MM.1S (cell line): ENCODE data around the gene INO80B.
"Not testable (repeated sequence)": the region's sequence is repeated elsewhere in the genome, so short reads cannot be mapped to it uniquely, and the experiment has no call there.

ENCODE experiments used
- DNase-seq: peaks from one replicate; pipeline ENCODE4 v3.0.0-alpha.2; 2015
- H2AFZ ChIP-seq: fragments of 300-600 bp; sonication (generic); 2 replicates; pipeline ENCODE4 v1.6.0; 2016; ENCODE audit warnings: antibody characterized with exemption, low read length
- H3F3A ChIP-seq: fragments of 300-600 bp; sonication (generic); 2 replicates; pipeline ENCODE4 v1.6.1; 2016; ENCODE audit warnings: mild to moderate bottlenecking, antibody characterized with exemption, low read length, moderate library complexity, mixed read lengths; ENCODE audit not compliant: insufficient read depth
- H3K27ac ChIP-seq: fragments of 300-600 bp; sonication (generic); 2 replicates; pipeline ENCODE4 v1.5.1; 2016; ENCODE audit warnings: mild to moderate bottlenecking, low read length
- H3K27me3 ChIP-seq: fragments of 300-600 bp; sonication (generic); replicated peaks from 2 replicates; pipeline ENCODE4 v1.6.0; 2016; ENCODE audit warnings: low read length; ENCODE audit not compliant: insufficient read depth
- H3K36me3 ChIP-seq: fragments of 300-600 bp; sonication (generic); replicated peaks from 2 replicates; pipeline ENCODE4 v1.6.1; 2016; ENCODE audit warnings: mild to moderate bottlenecking, low read length, mixed read lengths; ENCODE audit not compliant: insufficient read depth
- H3K4me1 ChIP-seq: fragments of 300-600 bp; sonication (generic); 2 replicates; pipeline ENCODE4 v1.6.1; 2016; ENCODE audit warnings: low read length, mixed read lengths
- H3K4me2 ChIP-seq: fragments of 300-600 bp; sonication (generic); 2 replicates; pipeline ENCODE4 v1.6.0; 2016; ENCODE audit warnings: low read depth, low read length
- H3K4me3 ChIP-seq: fragments of 300-600 bp; sonication (generic); 2 replicates; pipeline ENCODE4 v1.5.1; 2016; ENCODE audit warnings: low read length, mixed read lengths
- H3K79me2 ChIP-seq: fragments of 300-600 bp; sonication (generic); 2 replicates; pipeline ENCODE4 v1.6.1; 2016; ENCODE audit warnings: mixed run types, low read length, mixed read lengths
- H3K9ac ChIP-seq: fragments of 300-600 bp; sonication (generic); 2 replicates; pipeline ENCODE4 v1.6.1; 2016; ENCODE audit warnings: low read length, mixed read lengths
- H3K9me2 ChIP-seq: fragments of 300-600 bp; sonication (generic); replicated peaks from 2 replicates; pipeline ENCODE4 v1.6.1; 2016; ENCODE audit warnings: mild to moderate bottlenecking, low read length, mixed read lengths; ENCODE audit not compliant: insufficient read depth
- H3K9me3 ChIP-seq: fragments of 300-600 bp; sonication (generic); replicated peaks from 2 replicates; pipeline ENCODE4 v1.6.1; 2016; ENCODE audit warnings: mild to moderate bottlenecking, low read length, mixed read lengths; ENCODE audit not compliant: insufficient read depth
- H4K20me1 ChIP-seq: fragments of 300-600 bp; sonication (generic); 2 replicates; pipeline ENCODE4 v1.6.1; 2016; ENCODE audit warnings: mild to moderate bottlenecking, low read length, moderate library complexity, mixed read lengths; ENCODE audit not compliant: insufficient read depth
- EZH2 ChIP-seq: fragments of 300-600 bp; sonication (generic); optimal IDR thresholded peaks from 2 replicates; pipeline ENCODE3; 2017; ENCODE audit warnings: low read depth, mild to moderate bottlenecking, antibody characterized with exemption, low read length, mixed read lengths
- EZH2phosphoT487 ChIP-seq: fragments of 300-600 bp; sonication (generic); IDR thresholded peaks from 2 replicates; pipeline ENCODE4 v1.6.1; 2018; ENCODE audit warnings: antibody characterized with exemption, low read length
- TF ChIP-seq, protein P1 (sequence below): fragments of 300-600 bp; sonication (generic); IDR thresholded peaks from 2 replicates; pipeline ENCODE4 v1.5.1; 2016; ENCODE audit warnings: antibody characterized with exemption, low read length, mixed read lengths

Gene INO80B

DNA sequence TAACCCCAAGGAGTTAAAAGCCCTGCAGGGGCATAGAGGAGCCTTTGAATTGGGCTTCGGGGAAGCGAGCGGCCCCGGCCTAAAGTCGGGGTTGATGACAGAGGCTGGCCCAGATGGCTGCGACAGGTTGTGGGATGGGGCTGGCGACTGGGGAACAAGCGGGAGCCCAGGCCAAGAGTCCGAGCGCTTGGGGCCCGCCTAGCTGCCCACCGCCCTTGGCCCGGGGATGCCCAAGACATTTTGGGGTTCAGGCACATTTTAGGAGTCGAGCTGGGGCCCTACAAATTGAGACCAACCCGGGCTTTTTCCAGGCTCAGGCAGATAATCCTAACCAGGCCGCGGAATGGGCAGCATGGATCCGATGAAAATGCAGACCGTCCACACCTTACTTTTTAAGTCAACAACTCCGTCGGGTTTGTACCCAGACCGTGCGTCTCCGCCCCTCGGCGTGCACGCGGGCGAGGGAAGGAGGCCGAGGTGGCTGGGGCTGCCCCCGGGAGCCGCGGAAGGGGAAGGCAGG, 13.7 kb upstream of the INO80B start:
- Histone ChIP-seq H3K27me3 (peaks cover 31% of the 10 kb centered on the region), H3K79me2 (no peaks in the 10 kb centered on the region), H3K27ac (no peak overlapping the region), H3K4me3 (peak overlapping the region; percentile 40; the same call in 1 of the 2 replicates), H3F3A (no peaks in the 10 kb centered on the region), H3K9me3 (no peaks in the 10 kb centered on the region), H3K4me1 (peaks cover 5% of the 10 kb centered on the region), H4K20me1 (no peaks in the 10 kb centered on the region), H2AFZ (peak overlapping the region; percentile 98), H3K4me2 (peak overlapping the region; percentile 85), H3K9ac (no peak overlapping the region), H3K36me3 (no peaks in the 10 kb centered on the region), H3K9me2 (no peaks in the 10 kb centered on the region)
- TF ChIP-seq EZH2 (no peak), EZH2phosphoT487 (no peak)
- TF ChIP-seq, protein P1, sequence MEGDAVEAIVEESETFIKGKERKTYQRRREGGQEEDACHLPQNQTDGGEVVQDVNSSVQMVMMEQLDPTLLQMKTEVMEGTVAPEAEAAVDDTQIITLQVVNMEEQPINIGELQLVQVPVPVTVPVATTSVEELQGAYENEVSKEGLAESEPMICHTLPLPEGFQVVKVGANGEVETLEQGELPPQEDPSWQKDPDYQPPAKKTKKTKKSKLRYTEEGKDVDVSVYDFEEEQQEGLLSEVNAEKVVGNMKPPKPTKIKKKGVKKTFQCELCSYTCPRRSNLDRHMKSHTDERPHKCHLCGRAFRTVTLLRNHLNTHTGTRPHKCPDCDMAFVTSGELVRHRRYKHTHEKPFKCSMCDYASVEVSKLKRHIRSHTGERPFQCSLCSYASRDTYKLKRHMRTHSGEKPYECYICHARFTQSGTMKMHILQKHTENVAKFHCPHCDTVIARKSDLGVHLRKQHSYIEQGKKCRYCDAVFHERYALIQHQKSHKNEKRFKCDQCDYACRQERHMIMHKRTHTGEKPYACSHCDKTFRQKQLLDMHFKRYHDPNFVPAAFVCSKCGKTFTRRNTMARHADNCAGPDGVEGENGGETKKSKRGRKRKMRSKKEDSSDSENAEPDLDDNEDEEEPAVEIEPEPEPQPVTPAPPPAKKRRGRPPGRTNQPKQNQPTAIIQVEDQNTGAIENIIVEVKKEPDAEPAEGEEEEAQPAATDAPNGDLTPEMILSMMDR, result no peak
- no peak for DNase-seq

DNA sequence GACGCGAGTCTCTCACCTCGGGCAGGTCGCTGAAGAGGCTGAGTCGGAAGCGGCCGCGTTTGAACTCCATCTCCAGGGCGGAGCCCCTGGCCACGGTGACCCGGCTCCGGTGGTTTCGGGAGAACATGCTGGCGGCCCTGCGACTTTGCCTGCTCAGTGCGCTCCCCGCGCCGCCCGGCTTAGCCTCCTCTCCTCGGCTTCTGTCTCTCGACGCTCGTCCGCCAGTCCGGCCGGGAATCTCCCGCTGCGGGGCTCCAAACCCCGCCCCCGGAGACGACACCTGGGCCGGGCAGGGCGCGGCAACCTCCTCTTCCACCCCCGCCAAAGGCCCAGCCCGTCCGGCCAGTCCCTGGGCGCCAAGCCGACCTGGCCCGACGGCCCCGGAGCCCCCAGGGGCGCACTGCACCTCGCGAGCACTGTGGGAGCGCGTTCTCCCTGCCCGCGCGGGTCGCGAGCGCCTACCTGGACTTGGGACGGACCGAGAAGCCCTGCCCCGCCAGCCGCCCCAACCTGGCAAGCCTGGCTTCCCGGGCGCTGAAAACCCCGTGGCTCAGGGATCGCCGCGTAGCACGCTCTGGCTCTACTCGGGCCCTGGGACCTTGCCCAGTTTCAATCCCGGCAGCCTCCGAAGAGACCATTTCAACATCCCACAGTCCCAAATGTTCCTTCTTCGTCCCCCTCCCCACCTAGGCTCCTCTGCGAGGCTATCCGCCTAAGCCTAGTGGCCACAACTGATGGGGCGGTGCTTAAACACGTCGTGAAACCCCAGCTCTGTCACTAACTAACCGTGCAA, 13.0 kb upstream of the INO80B start, which contains the start of gene RTKN:
TSS of gene RTKN (minus strand) at position 248 of the 793 bp plus-strand sequence. CDS start at position 127, 121 bp downstream.
- Histone ChIP-seq H3K79me2 (no peaks in the 10 kb centered on the region), H3K9me2 (no peaks in the 10 kb centered on the region), H3K9ac (no peak within 1 kb of the TSS), H3F3A (no peaks in the 10 kb centered on the region), H3K4me1 (peaks cover 5% of the 10 kb centered on the region), H3K4me2 (peak within 1 kb of the TSS; percentile 89), H2AFZ (peak within 1 kb of the TSS; percentile 98), H3K27ac (no peak within 1 kb of the TSS), H3K36me3 (no peaks in the 10 kb centered on the region), H3K4me3 (peak within 1 kb of the TSS; percentile 58), H3K9me3 (no peaks in the 10 kb centered on the region), H3K27me3 (peaks cover 31% of the 10 kb centered on the region), H4K20me1 (no peaks in the 10 kb centered on the region)
- TF ChIP-seq, protein P1, result no peak
- TF ChIP-seq EZH2phosphoT487 (no peak), EZH2 (no peak)
- DNase-seq, result peak; percentile 37

DNA sequence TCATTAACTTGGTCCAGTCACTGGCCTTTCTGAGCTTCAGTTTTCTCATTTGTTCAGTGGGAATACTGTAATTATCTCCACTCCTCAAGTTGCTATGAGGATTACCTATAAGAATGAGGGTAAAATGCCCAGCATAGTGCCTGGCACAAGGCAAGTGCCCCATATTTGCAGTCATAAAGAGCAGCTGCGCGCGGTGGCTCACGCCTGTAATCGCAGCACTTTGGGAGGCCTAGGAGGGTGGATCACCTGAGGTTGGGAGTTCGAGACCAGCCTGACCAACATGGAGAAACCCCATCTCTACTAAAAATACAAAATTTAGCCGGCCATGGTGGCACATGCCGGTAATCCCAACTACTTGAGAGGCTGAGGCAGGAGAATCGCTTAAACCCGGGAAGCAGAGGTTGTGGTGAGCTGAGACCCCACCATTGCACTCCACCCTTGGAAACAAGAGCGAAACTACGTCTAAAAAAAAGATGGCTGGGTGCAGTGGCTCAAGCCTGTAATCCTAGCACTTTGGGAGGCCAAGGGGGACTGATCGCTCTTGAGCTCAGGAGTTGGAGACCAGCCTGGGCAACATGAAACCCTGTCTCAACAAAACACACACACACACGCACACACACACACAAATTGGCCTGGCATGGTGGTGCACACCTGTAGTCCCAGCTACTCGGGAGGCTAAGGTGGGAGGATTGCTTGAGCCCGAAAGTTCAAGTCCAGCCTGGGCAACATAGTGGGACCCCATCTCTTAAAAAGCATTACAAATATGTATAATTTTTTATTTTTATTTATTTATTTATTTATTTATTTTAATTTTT, 12.2 kb upstream of the INO80B start:
- not testable (repeated sequence) for H3K36me3 ChIP-seq, H3K9me3 ChIP-seq, H3K4me3 ChIP-seq, H2AFZ ChIP-seq, DNase-seq, H3F3A ChIP-seq, H3K4me2 ChIP-seq, H3K9ac ChIP-seq, H3K79me2 ChIP-seq, H3K4me1 ChIP-seq, H4K20me1 ChIP-seq, H3K27ac ChIP-seq, H3K9me2 ChIP-seq
- peaks cover 31% of the 10 kb centered on the region for H3K27me3 ChIP-seq
